Measurements from ENCODE around the gene NREP.

NREP gene

GRCh38 chr5:111749303-111750026, 7.5 kb downstream of the NREP start:
- no peak for TF ChIP-seq FOXP2 (optimal IDR thresholded peaks at IDR 0.05; ENCODE audit: borderline replicate concordance, extremely low read depth, extremely low read length, insufficient read depth)
- TF ChIP-seq TAF1 (IDR thresholded peaks at IDR 0.05; ENCODE audit: borderline replicate concordance, insufficient read depth, low read length): no peak
- TF ChIP-seq SIN3A (IDR thresholded peaks at IDR 0.05; ENCODE audit: borderline replicate concordance, insufficient read depth, low read length): no peak
- TF ChIP-seq REST (IDR thresholded peaks at IDR 0.05; ENCODE audit: insufficient read depth in 1 of 2, low read depth in 2 of 2, low read length in 2 of 2): no peak
- TF ChIP-seq POLR2AphosphoS5 (IDR thresholded peaks at IDR 0.05; ENCODE audit: low read depth, low read length): no peak

GRCh38 chr5:111748304-111748763, 8.7 kb downstream of the NREP start:
- TF ChIP-seq POLR2AphosphoS5 (IDR thresholded peaks at IDR 0.05; ENCODE audit: low read depth, low read length) (no peak), FOXP2 (optimal IDR thresholded peaks at IDR 0.05; ENCODE audit: borderline replicate concordance, extremely low read depth, extremely low read length, insufficient read depth) (peak; percentile 40), REST (IDR thresholded peaks at IDR 0.05; ENCODE audit: insufficient read depth in 1 of 2, low read depth in 2 of 2, low read length in 2 of 2) (no peak), TAF1 (IDR thresholded peaks at IDR 0.05; ENCODE audit: borderline replicate concordance, insufficient read depth, low read length) (no peak)

GRCh38 chr5:111747337-111747736, 9.7 kb downstream of the NREP start:
- no peak for TF ChIP-seq FOXP2 (optimal IDR thresholded peaks at IDR 0.05; ENCODE audit: borderline replicate concordance, extremely low read depth, extremely low read length, insufficient read depth)
- no peak for TF ChIP-seq TAF1 (IDR thresholded peaks at IDR 0.05; ENCODE audit: borderline replicate concordance, insufficient read depth, low read length)
- no peak for TF ChIP-seq POLR2AphosphoS5 (IDR thresholded peaks at IDR 0.05; ENCODE audit: low read depth, low read length)
- no peak for TF ChIP-seq REST (IDR thresholded peaks at IDR 0.05; ENCODE audit: insufficient read depth in 1 of 2, low read depth in 2 of 2, low read length in 2 of 2)
- TF ChIP-seq SIN3A (IDR thresholded peaks at IDR 0.05; ENCODE audit: borderline replicate concordance, insufficient read depth, low read length): no peak

- TF ChIP-seq FOXP2 (optimal IDR thresholded peaks at IDR 0.05; ENCODE audit: borderline replicate concordance, extremely low read depth, extremely low read length, insufficient read depth): no peak
- no peak for TF ChIP-seq POLR2AphosphoS5 (IDR thresholded peaks at IDR 0.05; ENCODE audit: low read depth, low read length)
- TF ChIP-seq SIN3A (IDR thresholded peaks at IDR 0.05; ENCODE audit: borderline replicate concordance, insufficient read depth, low read length): no peak
- no peak for TF ChIP-seq TAF1 (IDR thresholded peaks at IDR 0.05; ENCODE audit: borderline replicate concordance, insufficient read depth, low read length)
- no peak for TF ChIP-seq REST (IDR thresholded peaks at IDR 0.05; ENCODE audit: insufficient read depth in 1 of 2, low read depth in 2 of 2, low read length in 2 of 2)
Measured at GRCh38 chr5:111746791-111747190, 10.2 kb downstream of the NREP start.

All from PFSK-1 (cell line).